NCI-H187 treated with DMSO at 0.1 percent for 48 hours (cell line): ENCODE data around the gene FBLN5.

Experiments
- DNase-seq: peaks from one replicate; lab custom pipeline; 2025; lab: John Stamatoyannopoulos, UW

FBLN5 gene

GRCh38 chr14:91945751-91946621 lies 1.5 kb downstream of the FBLN5 start:
- no peak for DNase-seq

GRCh38 chr14:91942946-91943345 lies 4.5 kb downstream of the FBLN5 start:
- DNase-seq: no peak

GRCh38 chr14:91942128-91942527 lies 5.4 kb downstream of the FBLN5 start:
- no peak for DNase-seq

- no peak for DNase-seq
Observed at GRCh38 chr14:91940209-91940608, 7.3 kb downstream of the FBLN5 start.

- no peak for DNase-seq
Observed at GRCh38 chr14:91935586-91935985, 11.9 kb downstream of the FBLN5 start.

- DNase-seq: no peak
Observed at GRCh38 chr14:91934554-91935285, 12.8 kb downstream of the FBLN5 start.

- no peak for DNase-seq
Observed at GRCh38 chr14:91931478-91932088, 15.9 kb downstream of the FBLN5 start.

GRCh38 chr14:91929700-91930099 lies 17.8 kb downstream of the FBLN5 start:
- DNase-seq: no peak

- DNase-seq: no peak
Observed at GRCh38 chr14:91927800-91928199, 19.7 kb downstream of the FBLN5 start.

- DNase-seq: no peak
Observed at GRCh38 chr14:91927191-91927590, 20.3 kb downstream of the FBLN5 start.

- no peak for DNase-seq
Observed at GRCh38 chr14:91926131-91926890, 21.2 kb downstream of the FBLN5 start.

GRCh38 chr14:91925727-91926121 lies 21.8 kb downstream of the FBLN5 start:
- no peak for DNase-seq

GRCh38 chr14:91925001-91925726 lies 22.3 kb downstream of the FBLN5 start:
- no peak for DNase-seq

- no peak for DNase-seq
Observed at GRCh38 chr14:91920526-91920925, 27.0 kb downstream of the FBLN5 start.

- no peak for DNase-seq
Observed at GRCh38 chr14:91919814-91920213, 27.7 kb downstream of the FBLN5 start.

- no peak for DNase-seq
Observed at GRCh38 chr14:91918186-91918883, 29.2 kb downstream of the FBLN5 start.

- DNase-seq: no peak
Observed at GRCh38 chr14:91912035-91912434, 35.5 kb downstream of the FBLN5 start.

- DNase-seq: no peak
Observed at GRCh38 chr14:91911474-91912032, 35.9 kb downstream of the FBLN5 start.

GRCh38 chr14:91910196-91910595 lies 37.3 kb downstream of the FBLN5 start:
- DNase-seq: no peak

GRCh38 chr14:91906374-91906773 lies 41.1 kb downstream of the FBLN5 start:
- DNase-seq: no peak
